IMR-90 (cell line): ENCODE results near the gene IFRD2. TPM values are rescaled to one million over a fixed set of nuclear protein-coding genes. Genes with fewer than 3 reads are reported as not detected.

ENCODE experiments used
- ATAC-seq: fragments of 200-7000 bp; cut with Tn5 transposase; 2 replicates; pipeline ENCODE4 v1.9.1; 2020; ENCODE audit warnings: low read depth, mild to moderate bottlenecking, moderate library complexity
- BruUV-seq: library from RNA; stranded (reverse); fragments of 400-500 nt; replicated peaks from 2 replicates; lab custom pipeline; 2021; lab: Mats Ljungman, UMichigan
- CTCF ChIA-PET: fragments of 300-600 bp; formaldehyde crosslinking; extraction: SDS; loops from one replicate; lab custom pipeline; 2021; ENCODE audit warnings: antibody characterized with exemption; lab: Yijun Ruan, JAX
- POLR2A ChIA-PET: fragments of 300-600 bp; sonication (Branson Sonifier 250); formaldehyde crosslinking; loops from one replicate; lab custom pipeline; 2022; ENCODE audit warnings: antibody characterized with exemption; ENCODE audit not compliant: unreplicated experiment; lab: Charles Lee
- DNase-seq: peaks from one replicate; pipeline ENCODE4 v3.0.0; 2013
- H2AFZ ChIP-seq: replicated peaks from 2 replicates; pipeline ENCODE3; 2013; ENCODE audit warnings: low read length, mild to moderate bottlenecking; ENCODE audit not compliant: poor library complexity
- H2AK5ac ChIP-seq: 2 replicates; pipeline ENCODE4 v1.6.1; 2013; ENCODE audit warnings: low read depth, low read length, inconsistent platforms
- H2AK9ac ChIP-seq: replicated peaks from 2 replicates; pipeline ENCODE3; 2013; ENCODE audit warnings: mild to moderate bottlenecking, low read depth, low read length, moderate library complexity; ENCODE audit not compliant: poor library complexity
- H2BK120ac ChIP-seq: 2 replicates; pipeline ENCODE4 v1.6.1; 2013; ENCODE audit warnings: low read depth, low read length, inconsistent platforms
- H2BK15ac ChIP-seq: 3 replicates; pipeline ENCODE4 v1.6.1; 2013; ENCODE audit warnings: low read depth, low read length, inconsistent platforms
- H2BK20ac ChIP-seq: 2 replicates; pipeline ENCODE4 v1.6.1; 2013; ENCODE audit warnings: low read depth, mild to moderate bottlenecking, inconsistent platforms, low read length, moderate library complexity
- H2BK5ac ChIP-seq: 2 replicates; pipeline ENCODE4 v1.6.1; 2013; ENCODE audit warnings: mild to moderate bottlenecking, low read depth, low read length, inconsistent platforms; ENCODE audit not compliant: poor library complexity, severe bottlenecking
- H3K14ac ChIP-seq: replicated peaks from 2 replicates; pipeline ENCODE4 v1.6.1; 2013; ENCODE audit warnings: low read depth, low read length, inconsistent platforms
- H3K18ac ChIP-seq: 2 replicates; pipeline ENCODE4 v1.6.1; 2013; ENCODE audit warnings: low read depth, low read length, control low read depth
- H3K23ac ChIP-seq: 2 replicates; pipeline ENCODE4 v1.6.1; 2013; ENCODE audit warnings: low read depth, low read length, inconsistent platforms
- H3K27ac ChIP-seq: 2 replicates; pipeline ENCODE4 v1.5.1; 2013; ENCODE audit warnings: mild to moderate bottlenecking, control low read depth, low read length; ENCODE audit not compliant: insufficient read depth
- H3K27me3 ChIP-seq: 2 replicates; pipeline ENCODE4 v1.6.1; 2013; ENCODE audit warnings: low read length; ENCODE audit not compliant: control insufficient read depth, insufficient read depth
- H3K36me3 ChIP-seq: 2 replicates; pipeline ENCODE4 v1.6.1; 2013; ENCODE audit warnings: low read length, mixed read lengths; ENCODE audit not compliant: control insufficient read depth, insufficient read depth
- H3K4ac ChIP-seq: 2 replicates; pipeline ENCODE4 v1.6.1; 2013; ENCODE audit warnings: low read depth, low read length, inconsistent platforms
- H3K4me1 ChIP-seq: 2 replicates; pipeline ENCODE4 v1.6.1; 2013; ENCODE audit warnings: low read length, mixed read lengths; ENCODE audit not compliant: control insufficient read depth, insufficient read depth
- H3K4me2 ChIP-seq: 2 replicates; pipeline ENCODE4 v1.6.1; 2013; ENCODE audit warnings: low read depth, mild to moderate bottlenecking, control low read depth, low read length, moderate library complexity
- H3K4me3 ChIP-seq: 2 replicates; pipeline ENCODE4 v1.5.1; 2013; ENCODE audit warnings: low read depth, mild to moderate bottlenecking, control low read depth, low read length, moderate library complexity; ENCODE audit not compliant: insufficient read depth
- H3K56ac ChIP-seq: 2 replicates; pipeline ENCODE4 v1.6.1; 2013; ENCODE audit warnings: low read length, inconsistent platforms; ENCODE audit not compliant: insufficient read depth; ENCODE audit errors: extremely low read depth
- H3K79me1 ChIP-seq, 2 experiments: 2 replicates each; pipeline ENCODE4 v1.6.1; 2013; ENCODE audit warnings: low read length in 2 of 2, inconsistent platforms in 1 of 2, low read depth in 1 of 2
- H3K9ac ChIP-seq: 2 replicates; pipeline ENCODE4 v1.6.1; 2013; ENCODE audit warnings: low read depth, low read length, control low read depth
- H3K9me1 ChIP-seq: 2 replicates; pipeline ENCODE4 v1.6.1; 2013; ENCODE audit warnings: low read length, inconsistent platforms; ENCODE audit not compliant: insufficient read depth
- H3K9me3 ChIP-seq: 2 replicates; pipeline ENCODE4 v1.6.1; 2013; ENCODE audit warnings: low read length; ENCODE audit not compliant: control insufficient read depth, insufficient read depth
- H4K20me1 ChIP-seq: 2 replicates; pipeline ENCODE4 v1.6.1; 2013; ENCODE audit warnings: low read length, inconsistent platforms; ENCODE audit not compliant: insufficient read depth
- H4K5ac ChIP-seq: 2 replicates; pipeline ENCODE4 v1.6.1; 2013; ENCODE audit warnings: mild to moderate bottlenecking, low read depth, low read length, control low read depth
- H4K8ac ChIP-seq, 2 experiments: 2 replicates each; pipeline ENCODE4 v1.6.1; 2013; ENCODE audit warnings: low read depth in 2 of 2, low read length in 2 of 2, control low read depth in 1 of 2, inconsistent platforms in 1 of 2
- H4K91ac ChIP-seq: 2 replicates; pipeline ENCODE4 v1.6.1; 2013; ENCODE audit warnings: low read depth, low read length, inconsistent platforms; ENCODE audit not compliant: insufficient read depth
- BHLHE40 ChIP-seq: fragments of 150-350 bp; IDR thresholded peaks from 2 replicates; pipeline ENCODE4 v1.6.1; 2016; ENCODE audit warnings: mild to moderate bottlenecking, low read depth, low read length
- CEBPB ChIP-seq: IDR thresholded peaks from 2 replicates; pipeline ENCODE4 v1.6.1; 2012; ENCODE audit warnings: low read depth, low read length, improper control_type of control experiment
- CHD1 ChIP-seq: IDR thresholded peaks from 2 replicates; pipeline ENCODE4 v1.6.1; 2012; ENCODE audit warnings: low read depth, low read length, improper control_type of control experiment
- CTCF ChIP-seq: conservative IDR thresholded peaks from 2 replicates; pipeline ENCODE4 v1.5.1; 2012; ENCODE audit warnings: mild to moderate bottlenecking, low read depth, low read length, improper control_type of control experiment
- ELK1 ChIP-seq: fragments of 150-350 bp; IDR thresholded peaks from 2 replicates; pipeline ENCODE4 v1.6.1; 2016; ENCODE audit warnings: low read depth, mild to moderate bottlenecking, low read length, moderate library complexity, borderline replicate concordance
- FOS ChIP-seq: fragments of 150-350 bp; IDR thresholded peaks from 2 replicates; pipeline ENCODE4 v1.6.1; 2016; ENCODE audit warnings: low read depth, low read length
- MAFK ChIP-seq: IDR thresholded peaks from 2 replicates; pipeline ENCODE4 v1.6.1; 2012; ENCODE audit warnings: low read depth, low read length, improper control_type of control experiment
- MXI1 ChIP-seq: IDR thresholded peaks from 2 replicates; pipeline ENCODE4 v1.6.1; 2012; ENCODE audit warnings: low read depth, mild to moderate bottlenecking, low read length, moderate library complexity, borderline replicate concordance
- NFE2L2 ChIP-seq: fragments of 150-350 bp; IDR thresholded peaks from 2 replicates; pipeline ENCODE4 v1.6.1; 2016; ENCODE audit warnings: low read depth, mild to moderate bottlenecking, low read length
- POLR2A ChIP-seq: IDR thresholded peaks from 2 replicates; pipeline ENCODE4 v1.6.1; 2012; ENCODE audit warnings: mild to moderate bottlenecking, low read depth, low read length
- RAD21 ChIP-seq: IDR thresholded peaks from 2 replicates; pipeline ENCODE4 v1.6.1; 2012; ENCODE audit warnings: low read length, improper control_type of control experiment
- RCOR1 ChIP-seq: IDR thresholded peaks from 2 replicates; pipeline ENCODE4 v1.6.1; 2012; ENCODE audit warnings: mild to moderate bottlenecking, low read length, improper control_type of control experiment; ENCODE audit not compliant: insufficient replicate concordance
- RFX5 ChIP-seq: IDR thresholded peaks from 2 replicates; pipeline ENCODE4 v1.8.0; 2012; ENCODE audit warnings: low read depth, mild to moderate bottlenecking, low read length, moderate library complexity
- SMC3 ChIP-seq: fragments of 150-350 bp; IDR thresholded peaks from 2 replicates; pipeline ENCODE4 v1.6.1; 2016; ENCODE audit warnings: low read depth, mild to moderate bottlenecking, antibody characterized with exemption, low read length, moderate library complexity
- USF2 ChIP-seq: fragments of 150-350 bp; IDR thresholded peaks from 2 replicates; pipeline ENCODE4 v1.6.1; 2017; ENCODE audit warnings: mild to moderate bottlenecking, antibody characterized with exemption, low read length, low read depth
- WGBS, 2 experiments: methylation state at CpG; one replicate each; pipeline versions ENCODE4 v1.1.5 to v1.1.7; 2013; ENCODE audit warnings: missing lambda C conversion rate in 2 of 2; ENCODE audit not compliant: insufficient read length in 1 of 2; ENCODE audit errors: extremely low coverage in 2 of 2; 5-methylcytosine and 5-hydroxymethylcytosine counted together
- dilution Hi-C: fragments of 300-500 bp; cut with HindIII; formaldehyde crosslinking; loops from one replicate; pipeline ENCODE4 v1.14.3; 2018; ENCODE audit warnings: low sequenced_read_pairs; ENCODE audit not compliant: unreplicated experiment
- in situ Hi-C: fragments of 300-500 bp; cut with MboI; formaldehyde crosslinking; loops from 3 replicates; pipeline ENCODE4 v1.14.3; 2019; ENCODE audit warnings: low sequenced_read_pairs, inconsistent platforms, mixed read lengths
- intact Hi-C: fragments of 100-400 bp; cut with micrococcal nuclease; formaldehyde crosslinking; loops from 2 replicates; pipeline ENCODE4 v1.10.0; 2022
- polyA plus RNA-seq, 3 experiments: library from polyadenylated mRNA; depleted of rRNA; stranded (reverse); fragments of >200 nt; gene quantifications; 2 replicates each; pipeline ENCODE4 v1.2.3, GENCODE V29; 2012; ENCODE audit warnings: low replicate concordance in 1 of 3
- total RNA-seq: library from RNA; depleted of rRNA; stranded (reverse); fragments of >200 nt; gene quantifications from 2 replicates; pipeline ENCODE4 v1.2.3, GENCODE V29; 2012

Gene IFRD2
- total and polyA plus RNA-seq, 2 of the 4 experiments (the other 2 are of a cell fraction), result 52.7 to 79.1 TPM

- Histone ChIP-seq H3K9ac (no peak overlapping the region), H3K27ac (no peak overlapping the region), H3K4ac (no peak overlapping the region), H3K36me3 (peaks cover 17% of the 10 kb centered on the region; the same call in 1 of the 2 replicates), H3K14ac (no peak overlapping the region; the same call in 1 of the 2 replicates), H4K20me1 (no peaks in the 10 kb centered on the region), H3K4me3 (no peak overlapping the region), H3K4me2 (no peak overlapping the region), H2AK5ac (no peak overlapping the region), H2BK15ac (no peak overlapping the region), H3K9me1 (no peaks in the 10 kb centered on the region), H4K8ac (no peak overlapping the region), H4K5ac (no peak overlapping the region), H3K27me3 (no peaks in the 10 kb centered on the region), H3K9me3 (no peaks in the 10 kb centered on the region), H3K4me1 (no peaks in the 10 kb centered on the region), H3K23ac (no peak overlapping the region), H2BK120ac (no peak overlapping the region), H2AK9ac (peak overlapping the region; percentile 88), H2AFZ (no peak overlapping the region), H3K18ac (no peak overlapping the region), H3K56ac (no peak overlapping the region), H2BK5ac (no peak overlapping the region), H2BK20ac (no peak overlapping the region), H3K79me1 (no peaks in the 10 kb centered on the region), H4K91ac (no peak overlapping the region)
- ATAC-seq, result no peak; the same call in 1 of the 2 replicates
- DNase-seq, result no peak
- intact Hi-C loops, result no loop called here
- BruUV-seq, result no TSS peak
- CTCF ChIA-PET, result interaction anchor here (0.6 kb wide), 1 partner anchor 53 kb away, joined by 5 read pairs; no protein-coding TSS in a partner anchor
- no CpG with 5 or more reads among the region's 8 CpGs for WGBS, 2 experiments
- POLR2A ChIA-PET, result interaction anchor here (0.7 kb wide), 1 partner anchor 220 kb away, joined by 5 read pairs; no protein-coding TSS in a partner anchor
- in situ Hi-C loops, result no loop called here
- dilution Hi-C loops, result no loop called here
- TF ChIP-seq USF2 (no peak), POLR2A (no peak), MAFK (no peak), MXI1 (no peak), BHLHE40 (no peak), CHD1 (no peak), RFX5 (no peak), FOS (no peak), SMC3 (no peak), RAD21 (no peak), CTCF (no peak), ELK1 (no peak), NFE2L2 (no peak), RCOR1 (no peak), CEBPB (no peak)
Observed at GRCh38 chr3:50279255-50280016, 12.8 kb downstream of the IFRD2 start.
